CD4-positive, alpha-beta T cell (primary cell): ENCODE measurements around the gene HECW1. TPM values are rescaled to one million over a fixed set of nuclear protein-coding genes. Genes with fewer than 3 reads are reported as not detected.

ENCODE experiments used
- ATAC-seq: fragments of 200-7000 bp; cut with Tn5 transposase; one replicate; pipeline ENCODE4 v1.10.0; 2022; ENCODE audit warnings: mild to moderate bottlenecking; ENCODE audit not compliant: poor library complexity
- CTCF ChIA-PET: fragments of 350-600 bp; sonication (Branson Sonifier 250); formaldehyde crosslinking; loops from one replicate; lab custom pipeline; 2021; ENCODE audit warnings: antibody characterized with exemption, inconsistent platforms; lab: Charles Lee
- POLR2A ChIA-PET: fragments of 350-600 bp; sonication (Branson Sonifier 250); formaldehyde crosslinking; loops from one replicate; lab custom pipeline; 2021; ENCODE audit warnings: antibody characterized with exemption, inconsistent platforms; lab: Charles Lee
- DNase-seq, 14 experiments: peaks; one replicate each; pipeline ENCODE4 v3.0.0-alpha.2; 2013 to 2020; ENCODE audit warnings: mixed read lengths in 2 of 14
- H3K27ac ChIP-seq, 2 donors: one replicate each; pipeline versions ENCODE4 v1.5.1 to v1.7.0; 2013; ENCODE audit warnings: low read length in 2 of 2, low read depth in 1 of 2, mild to moderate bottlenecking in 1 of 2
- H3K27me3 ChIP-seq, 2 experiments: 1 replicate in 1 of 2; 2 replicates in 1 of 2; pipeline versions ENCODE4 v1.6.1 to v1.7.0; 2013; ENCODE audit warnings: low read length in 2 of 2, control low read depth in 1 of 2, mild to moderate bottlenecking in 1 of 2, moderate library complexity in 1 of 2; ENCODE audit not compliant: insufficient read depth in 2 of 2, control insufficient read depth in 1 of 2
- H3K36me3 ChIP-seq: one replicate; pipeline ENCODE4 v1.6.1; 2013; ENCODE audit warnings: low read length, control low read depth; ENCODE audit not compliant: insufficient read depth
- H3K4me1 ChIP-seq: one replicate; pipeline ENCODE4 v1.6.1; 2013; ENCODE audit warnings: low read length, control low read depth; ENCODE audit not compliant: insufficient read depth
- H3K4me3 ChIP-seq: one replicate; pipeline ENCODE4 v1.5.1; 2013; ENCODE audit warnings: mild to moderate bottlenecking, low read length, moderate library complexity
- H3K9me3 ChIP-seq, 2 experiments: 1 replicate in 1 of 2; 2 replicates in 1 of 2; pipeline versions ENCODE4 v1.6.1 to v1.7.0; 2013; ENCODE audit warnings: low read length in 2 of 2, mild to moderate bottlenecking in 2 of 2, control low read depth in 1 of 2, moderate library complexity in 1 of 2; ENCODE audit not compliant: control insufficient read depth in 1 of 2, insufficient read depth in 1 of 2
- H3K27ac Mint-ChIP-seq: one replicate; pipeline ENCODE4 v1.8.0; 2020; ENCODE audit warnings: mixed read lengths
- H3K27me3 Mint-ChIP-seq: one replicate; pipeline ENCODE4 v1.8.0; 2021; ENCODE audit warnings: mixed read lengths
- H3K36me3 Mint-ChIP-seq: one replicate; pipeline ENCODE4 v1.8.0; 2021; ENCODE audit warnings: low read depth, mixed read lengths
- H3K4me1 Mint-ChIP-seq: one replicate; pipeline ENCODE4 v1.8.0; 2021; ENCODE audit warnings: low read depth, mixed read lengths
- H3K4me3 Mint-ChIP-seq: one replicate; pipeline ENCODE4 v1.8.0; 2020; ENCODE audit warnings: mild to moderate bottlenecking, mixed read lengths
- H3K9me3 Mint-ChIP-seq: one replicate; pipeline ENCODE4 v1.8.0; 2020; ENCODE audit warnings: mixed read lengths
- CTCF ChIP-seq: fragments of 200-600 bp; IDR thresholded peaks from one replicate; pipeline ENCODE4 v1.8.0; 2022; ENCODE audit warnings: antibody characterized with exemption, mild to moderate bottlenecking
- intact Hi-C, 2 experiments: fragments of 100-400 bp; cut with DNase I in 1 of 2; cut with micrococcal nuclease in 1 of 2; formaldehyde crosslinking; loops; one replicate each; pipeline versions ENCODE4 v1.15.1 to v1.9.0; 2023 to 2025; cut with DNase I, micrococcal nuclease
- total RNA-seq, 174 experiments: library from RNA in 2 of 174; stranded (reverse) in 2 of 174; gene quantifications; one replicate each; pipeline ENCODE4 v1.2.3 and lab custom pipeline; 2021 to 2026

The HECW1 gene
- total RNA-seq, 2 experiments from 2014 or later, result not detected

- Mint-ChIP-seq H3K4me1 (no peaks in the 10 kb centered on the region), H3K9me3 (no peaks in the 10 kb centered on the region), H3K36me3 (no peaks in the 10 kb centered on the region), H3K27ac (no peak overlapping the region), H3K4me3 (no peak overlapping the region), H3K27me3 (no peaks in the 10 kb centered on the region)
- ChIA-PET POLR2A (no interaction called here), CTCF (interaction anchor here (1.0 to 1.2 kb wide), 2 partner anchors 82 to 96 kb away, joined by 3 to 5 read pairs; no protein-coding TSS in a partner anchor)
- Histone ChIP-seq H3K36me3 (no peaks in the 10 kb centered on the region), H3K4me1 (no peaks in the 10 kb centered on the region), H3K4me3 (no peak overlapping the region), H3K27me3 (peaks cover 0 to 2% of the 10 kb centered on the region in 2 experiments), H3K9me3 (no peaks in the 10 kb centered on the region), H3K27ac (no peak overlapping the region)
- ATAC-seq, result no peak
- no peak for DNase-seq
- intact Hi-C loops, result no loop called here
- no peak for TF ChIP-seq CTCF
Measured at GRCh38 chr7:43536773-43537172, 424.3 kb downstream of the HECW1 start.

- Mint-ChIP-seq H3K4me1 (no peaks in the 10 kb centered on the region), H3K36me3 (no peaks in the 10 kb centered on the region), H3K4me3 (no peak overlapping the region), H3K27ac (no peak overlapping the region), H3K9me3 (no peaks in the 10 kb centered on the region), H3K27me3 (no peaks in the 10 kb centered on the region)
- H3K4me3 ChIP-seq, result no peak overlapping the region
- ChIA-PET CTCF (interaction anchor here (1.0 to 1.2 kb wide), 2 partner anchors 83 to 97 kb away, joined by 3 to 5 read pairs; no protein-coding TSS in a partner anchor), POLR2A (no interaction called here)
- intact Hi-C loops, result no loop called here
- H3K27ac ChIP-seq, result no peak overlapping the region
- H3K36me3 ChIP-seq, result no peaks in the 10 kb centered on the region
- ATAC-seq (no peak), DNase-seq (no peak)
- TF ChIP-seq CTCF, result no peak
- H3K9me3 ChIP-seq, result no peaks in the 10 kb centered on the region
- peaks cover 0 to 2% of the 10 kb centered on the region in 2 experiments for H3K27me3 ChIP-seq
- no peaks in the 10 kb centered on the region for H3K4me1 ChIP-seq
Measured at GRCh38 chr7:43537765-43538403, 425.4 kb downstream of the HECW1 start.

GRCh38 chr7:43538404-43538771 is 425.9 kb downstream of the HECW1 start:
- POLR2A ChIA-PET, result no interaction called here
- Histone ChIP-seq H3K4me3 (no peak overlapping the region), H3K9me3 (no peaks in the 10 kb centered on the region), H3K27me3 (peaks cover 0 to 2% of the 10 kb centered on the region in 2 experiments), H3K36me3 (no peaks in the 10 kb centered on the region), H3K4me1 (no peaks in the 10 kb centered on the region), H3K27ac (no peak overlapping the region)
- Mint-ChIP-seq H3K4me1 (no peaks in the 10 kb centered on the region), H3K36me3 (no peaks in the 10 kb centered on the region), H3K9me3 (no peaks in the 10 kb centered on the region), H3K4me3 (no peak overlapping the region), H3K27me3 (no peaks in the 10 kb centered on the region), H3K27ac (no peak overlapping the region)
- DNase-seq, result no peak
- CTCF ChIA-PET, result no interaction called here
- no peak for ATAC-seq
- intact Hi-C loops, result no loop called here
- no peak for TF ChIP-seq CTCF
